C1 segment of cervical spinal cord (tissue), 14 donors: ENCODE results near the gene ADAD2.

Source experiments
- DNase-seq, 14 donors: peaks; one replicate each; lab custom pipeline; 2025; lab: John Stamatoyannopoulos, UW

Gene ADAD2

GRCh38 chr16:84245956-84246678 is 55.2 kb downstream of the ADAD2 start:
- no peak for DNase-seq

- no peak for DNase-seq
These were observed 55.7 kb downstream of the ADAD2 start for GRCh38 chr16:84246679-84247077.
